Colonic mucosa (tissue), 4 donors: ENCODE results near the gene TNIK. TPM values are rescaled to one million over a fixed set of nuclear protein-coding genes. Genes with fewer than 3 reads are reported as not detected.

ENCODE experiments used
- DNase-seq: peaks from one replicate; pipeline ENCODE4 v3.0.0-alpha.2; 2020
- H3K27ac ChIP-seq: fragments of 200-600 bp; one replicate; pipeline ENCODE4 v1.8.0; 2021
- H3K27me3 ChIP-seq: fragments of 200-600 bp; one replicate; pipeline ENCODE4 v1.8.0; 2021
- H3K36me3 ChIP-seq: fragments of 200-600 bp; one replicate; pipeline ENCODE4 v1.8.0; 2021
- H3K4me1 ChIP-seq: fragments of 200-600 bp; one replicate; pipeline ENCODE4 v1.8.0; 2021; ENCODE audit warnings: mild to moderate bottlenecking
- H3K4me3 ChIP-seq: fragments of 200-600 bp; one replicate; pipeline ENCODE4 v1.8.0; 2021
- H3K9ac ChIP-seq, 2 donors: one replicate each; pipeline ENCODE4 v1.7.0; 2013; ENCODE audit warnings: control low read depth in 2 of 2, low read depth in 2 of 2, low read length in 2 of 2
- H3K9me3 ChIP-seq: fragments of 200-600 bp; one replicate; pipeline ENCODE4 v1.8.0; 2021
- intact Hi-C: fragments of 100-400 bp; cut with DNase I; formaldehyde crosslinking; loops from one replicate; pipeline ENCODE4 v1.14.1; 2022
- total RNA-seq, 2 donors: library from RNA; stranded (reverse); fragmentation: NEBNext Ultra II Directional in 1 of 2; extraction: Animal tissue kit (Norgen Biotek cat#: 25700) in 1 of 2; gene quantifications; one replicate each; pipeline ENCODE4 v1.2.1, GENCODE V29; 2021
- TF ChIP-seq, protein P1 (sequence below): fragments of 200-600 bp; IDR thresholded peaks from one replicate; pipeline ENCODE4 v1.8.0; 2022; ENCODE audit warnings: antibody characterized with exemption, mild to moderate bottlenecking
- donor health status: healthy.
- donor health status: DM: no; HTN: no; CAD: no.
- donor health status: DM: no; HTN: no; CAD: no.

The TNIK gene
- total RNA-seq, 2 donors from 2014 or later: 19.9 to 30.9 TPM

DNA sequence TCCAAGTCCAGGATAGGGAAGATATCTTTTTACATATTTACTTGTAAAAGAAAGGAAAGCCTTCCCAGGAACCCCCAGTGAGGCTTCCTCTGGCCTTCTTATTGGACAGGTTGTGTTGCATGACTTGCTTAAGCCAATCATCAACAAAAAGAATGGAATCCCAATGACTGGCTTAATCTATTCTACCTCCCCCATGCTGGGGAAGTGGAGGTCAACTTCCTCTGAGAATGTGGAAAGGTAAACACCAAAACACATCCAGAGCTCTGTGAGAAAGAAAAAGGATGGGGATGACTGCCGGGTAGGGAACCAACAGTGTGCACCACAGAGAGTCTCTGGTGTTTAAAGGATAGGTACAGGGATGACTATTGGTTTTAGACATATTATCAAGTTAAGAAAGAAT, 25.1 kb downstream of the TNIK start:
- Histone ChIP-seq H3K4me3 (no peak overlapping the region), H3K9ac (no peak overlapping the region), H3K36me3 (no peaks in the 10 kb centered on the region), H3K27me3 (no peaks in the 10 kb centered on the region), H3K9me3 (no peaks in the 10 kb centered on the region), H3K4me1 (no peaks in the 10 kb centered on the region), H3K27ac (no peak overlapping the region)
- DNase-seq: no peak
- TF ChIP-seq, protein P1, sequence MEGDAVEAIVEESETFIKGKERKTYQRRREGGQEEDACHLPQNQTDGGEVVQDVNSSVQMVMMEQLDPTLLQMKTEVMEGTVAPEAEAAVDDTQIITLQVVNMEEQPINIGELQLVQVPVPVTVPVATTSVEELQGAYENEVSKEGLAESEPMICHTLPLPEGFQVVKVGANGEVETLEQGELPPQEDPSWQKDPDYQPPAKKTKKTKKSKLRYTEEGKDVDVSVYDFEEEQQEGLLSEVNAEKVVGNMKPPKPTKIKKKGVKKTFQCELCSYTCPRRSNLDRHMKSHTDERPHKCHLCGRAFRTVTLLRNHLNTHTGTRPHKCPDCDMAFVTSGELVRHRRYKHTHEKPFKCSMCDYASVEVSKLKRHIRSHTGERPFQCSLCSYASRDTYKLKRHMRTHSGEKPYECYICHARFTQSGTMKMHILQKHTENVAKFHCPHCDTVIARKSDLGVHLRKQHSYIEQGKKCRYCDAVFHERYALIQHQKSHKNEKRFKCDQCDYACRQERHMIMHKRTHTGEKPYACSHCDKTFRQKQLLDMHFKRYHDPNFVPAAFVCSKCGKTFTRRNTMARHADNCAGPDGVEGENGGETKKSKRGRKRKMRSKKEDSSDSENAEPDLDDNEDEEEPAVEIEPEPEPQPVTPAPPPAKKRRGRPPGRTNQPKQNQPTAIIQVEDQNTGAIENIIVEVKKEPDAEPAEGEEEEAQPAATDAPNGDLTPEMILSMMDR: no peak
- intact Hi-C loops: no loop called here

DNA sequence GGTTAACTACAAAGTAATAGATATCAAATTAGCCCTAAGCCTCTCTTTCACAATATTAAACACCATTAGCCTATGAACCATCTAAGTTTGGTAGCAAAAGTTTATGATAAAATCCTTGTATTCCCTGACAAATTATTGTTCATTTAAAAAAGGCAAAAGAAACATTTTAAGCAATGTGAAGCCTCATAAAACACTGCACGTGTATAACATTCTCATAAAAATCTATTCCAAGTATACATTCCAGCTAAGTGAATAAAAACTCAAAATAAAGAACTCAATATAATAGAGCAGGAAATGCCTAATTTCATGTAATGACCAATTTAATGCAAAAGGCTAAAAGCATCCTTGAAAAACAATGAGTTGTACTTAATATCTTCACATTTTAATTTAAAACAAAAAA, 27.7 kb downstream of the TNIK start:
- TF ChIP-seq, protein P1: no peak
- H3K27me3 ChIP-seq: no peaks in the 10 kb centered on the region
- no peaks in the 10 kb centered on the region for H3K9me3 ChIP-seq
- no peak overlapping the region for H3K27ac ChIP-seq
- no peaks in the 10 kb centered on the region for H3K36me3 ChIP-seq
- intact Hi-C loops: no loop called here
- H3K4me1 ChIP-seq: no peaks in the 10 kb centered on the region
- H3K9ac ChIP-seq: no peak overlapping the region
- H3K4me3 ChIP-seq: no peak overlapping the region
- DNase-seq: no peak

DNA sequence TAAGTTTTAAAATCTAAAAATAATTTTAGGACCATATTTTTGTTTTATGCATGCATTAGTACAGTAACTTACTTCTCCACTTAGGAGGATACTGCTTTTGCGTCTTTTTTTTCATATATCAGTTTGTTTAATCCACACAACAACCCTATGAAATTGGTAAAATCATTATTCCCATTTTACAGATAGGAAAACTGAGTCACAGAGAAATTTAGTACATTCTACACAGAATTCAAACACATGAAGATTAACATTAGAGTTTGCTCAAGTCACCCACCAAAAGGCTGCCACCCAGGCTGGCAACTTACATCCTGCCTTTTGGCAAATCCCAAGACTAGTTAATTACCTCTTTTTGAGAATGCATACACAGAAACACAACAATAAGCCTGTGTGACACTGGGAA, 28.7 kb downstream of the TNIK start:
- no peak overlapping the region for H3K4me3 ChIP-seq
- H3K27me3 ChIP-seq: no peaks in the 10 kb centered on the region
- no peaks in the 10 kb centered on the region for H3K9me3 ChIP-seq
- H3K9ac ChIP-seq: no peak overlapping the region
- TF ChIP-seq, protein P1: no peak
- H3K36me3 ChIP-seq: no peaks in the 10 kb centered on the region
- no peaks in the 10 kb centered on the region for H3K4me1 ChIP-seq
- DNase-seq: no peak
- H3K27ac ChIP-seq: no peak overlapping the region
- intact Hi-C loops: no loop called here

DNA sequence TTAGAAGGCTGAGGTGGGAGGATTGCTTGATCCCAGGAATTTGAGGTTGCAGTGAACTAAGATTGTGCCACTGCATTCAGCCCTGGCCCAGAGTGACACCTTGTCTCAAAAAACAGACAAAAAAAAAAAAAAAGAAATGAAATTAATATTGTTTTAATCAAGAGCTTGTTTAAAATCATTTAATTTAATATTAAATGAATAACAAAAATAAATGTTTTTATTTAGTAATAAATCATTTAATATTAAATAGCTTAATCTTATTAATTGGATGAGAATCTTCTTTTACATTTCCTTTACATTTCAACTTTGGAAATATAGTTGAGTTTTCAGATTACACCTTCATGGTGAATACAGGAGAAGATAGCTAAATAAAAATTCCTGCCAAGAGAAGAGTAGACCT, 29.7 kb downstream of the TNIK start:
- Histone ChIP-seq H3K27ac (no peak overlapping the region), H3K4me1 (no peaks in the 10 kb centered on the region), H3K36me3 (no peaks in the 10 kb centered on the region), H3K9ac (no peak overlapping the region), H3K27me3 (no peaks in the 10 kb centered on the region), H3K9me3 (no peaks in the 10 kb centered on the region), H3K4me3 (no peak overlapping the region)
- TF ChIP-seq, protein P1: no peak
- intact Hi-C loops: no loop called here
- DNase-seq: no peak

DNA sequence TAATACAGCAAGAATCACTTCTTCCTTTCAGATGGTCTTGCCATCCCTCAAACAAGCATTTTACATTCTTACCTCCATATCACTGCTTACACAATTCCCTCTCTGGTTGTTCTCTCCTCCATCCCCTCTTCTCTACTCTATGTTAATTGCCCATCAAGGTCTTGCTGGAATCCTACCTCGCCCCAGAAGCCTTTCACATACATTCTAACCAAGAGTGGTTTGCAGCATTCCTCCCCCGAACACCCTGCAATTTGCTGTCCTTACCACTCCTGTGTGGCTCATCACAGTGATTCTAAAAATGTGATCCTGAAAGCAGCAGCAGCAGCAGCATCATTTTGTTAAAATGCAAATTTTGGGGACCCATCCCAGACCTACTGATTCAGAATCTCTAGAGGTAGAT, 30.6 kb downstream of the TNIK start:
- TF ChIP-seq, protein P1: no peak
- no peak for DNase-seq
- Histone ChIP-seq H3K4me1 (no peaks in the 10 kb centered on the region), H3K27me3 (no peaks in the 10 kb centered on the region), H3K27ac (no peak overlapping the region), H3K4me3 (no peak overlapping the region), H3K36me3 (no peaks in the 10 kb centered on the region), H3K9ac (no peak overlapping the region), H3K9me3 (no peaks in the 10 kb centered on the region)
- intact Hi-C loops: no loop called here

DNA sequence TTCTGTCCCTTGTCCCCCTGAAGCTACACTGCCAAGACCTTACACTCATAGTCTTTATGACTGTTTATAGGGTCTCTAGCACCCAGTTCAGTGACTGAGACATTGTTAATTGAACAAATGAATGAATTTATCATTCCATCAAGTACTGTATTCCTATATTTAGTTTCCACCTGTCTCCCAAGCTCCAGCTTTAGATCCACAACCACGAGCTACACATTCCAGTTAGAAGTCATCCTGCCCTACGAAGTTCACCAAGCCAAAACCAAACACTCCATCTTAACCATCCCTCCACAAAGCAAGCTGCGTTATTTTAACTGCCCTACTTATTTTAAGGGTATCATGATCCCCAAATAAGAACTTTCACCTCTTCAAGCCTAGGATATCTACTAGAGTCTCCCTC, 31.3 kb downstream of the TNIK start:
- no peaks in the 10 kb centered on the region for H3K9me3 ChIP-seq
- no peaks in the 10 kb centered on the region for H3K27me3 ChIP-seq
- DNase-seq: no peak
- TF ChIP-seq, protein P1: no peak
- intact Hi-C loops: no loop called here
- no peak overlapping the region for H3K9ac ChIP-seq
- H3K27ac ChIP-seq: no peak overlapping the region
- no peaks in the 10 kb centered on the region for H3K36me3 ChIP-seq
- H3K4me1 ChIP-seq: no peaks in the 10 kb centered on the region
- H3K4me3 ChIP-seq: no peak overlapping the region
